ENCODE results near the gene PDS5A. TPM values are rescaled to one million over a fixed set of nuclear protein-coding genes. Genes with fewer than 3 reads are reported as not detected.
"Not testable (repeated sequence)": the region's sequence is repeated elsewhere in the genome, so short reads cannot be mapped to it uniquely, and the experiment has no call there.

The PDS5A gene
- total RNA-seq, 1 donor from 2014 or later = 31.5 TPM

GRCh38 chr4:39838431-39838830 is 139.3 kb downstream of the PDS5A start:
- ATAC-seq; DNase-seq (ENCODE audit: low spot score): not testable (repeated sequence)

DNA sequence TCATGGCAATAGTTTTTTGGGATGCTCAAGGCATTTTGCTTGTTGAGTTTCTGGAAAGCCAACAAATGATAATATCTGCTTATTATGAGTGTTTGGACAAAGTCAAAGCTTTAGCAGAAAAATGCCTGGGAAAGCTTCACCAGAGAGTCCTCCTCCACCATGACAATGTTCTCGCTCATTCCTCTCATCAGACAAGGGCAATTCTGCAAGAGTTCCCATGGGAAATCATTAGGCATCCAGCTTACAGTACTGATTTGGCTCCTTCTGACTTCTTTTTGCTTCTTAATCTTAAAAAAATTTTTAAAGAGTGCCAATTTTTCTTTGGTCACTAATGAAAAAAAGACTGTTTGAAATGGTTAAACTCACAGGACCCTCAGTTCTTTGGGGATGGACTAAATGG is 143.4 kb downstream of the PDS5A start:
- ATAC-seq (no peak), DNase-seq (ENCODE audit: low spot score) (no peak)

GRCh38 chr4:39825741-39826231 is 151.9 kb downstream of the PDS5A start:
- DNase-seq (ENCODE audit: low spot score) (peak; percentile 7), ATAC-seq (peak; percentile 52)

GRCh38 chr4:39825090-39825489 is 152.6 kb downstream of the PDS5A start:
- ATAC-seq (peak; percentile 68), DNase-seq (ENCODE audit: low spot score) (no peak)

DNA sequence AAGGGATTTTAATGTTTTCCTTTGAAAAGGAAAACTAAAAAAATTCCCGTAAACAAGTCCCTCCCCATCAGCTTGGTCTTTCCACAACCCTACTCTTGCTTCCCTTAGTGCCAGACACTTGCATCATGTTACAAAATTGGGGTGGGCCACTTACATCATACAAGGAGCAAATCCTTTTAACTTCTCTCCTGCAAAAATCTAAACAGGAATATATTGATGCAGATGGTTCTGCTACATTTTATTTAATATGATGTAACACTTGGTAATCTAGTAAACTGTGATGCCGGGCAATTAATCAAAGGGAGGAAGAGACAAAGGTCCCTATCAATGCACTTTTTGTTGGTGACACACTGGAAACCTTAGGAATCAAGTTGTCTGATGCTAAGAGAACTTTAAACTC is 154.5 kb downstream of the PDS5A start:
- DNase-seq (ENCODE audit: low spot score) (no peak), ATAC-seq (no peak)

GRCh38 chr4:39822662-39823061 is 155.0 kb downstream of the PDS5A start:
- no peak for DNase-seq (ENCODE audit: low spot score)
- no peak for ATAC-seq

DNA sequence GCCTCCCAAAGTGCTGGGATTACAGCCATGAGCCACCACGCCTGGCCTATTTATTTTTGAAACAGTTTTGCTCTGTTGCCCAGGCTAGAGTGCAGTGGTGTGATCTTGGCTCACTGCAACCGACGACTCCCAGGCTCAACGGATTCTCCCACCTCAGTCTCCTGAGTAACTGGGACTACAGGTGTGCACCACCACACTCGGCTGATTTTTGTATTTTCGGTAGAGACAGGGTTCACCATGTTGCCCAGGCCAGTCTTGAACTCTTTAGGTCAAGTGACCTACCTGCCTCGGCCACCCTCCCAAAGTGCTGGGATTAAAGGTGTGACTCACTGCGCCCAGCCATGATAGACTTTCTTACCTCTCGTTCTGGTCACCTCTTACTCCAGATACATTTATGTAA is 155.8 kb downstream of the PDS5A start:
- DNase-seq (ENCODE audit: low spot score) = no peak
- no peak for ATAC-seq

DNA sequence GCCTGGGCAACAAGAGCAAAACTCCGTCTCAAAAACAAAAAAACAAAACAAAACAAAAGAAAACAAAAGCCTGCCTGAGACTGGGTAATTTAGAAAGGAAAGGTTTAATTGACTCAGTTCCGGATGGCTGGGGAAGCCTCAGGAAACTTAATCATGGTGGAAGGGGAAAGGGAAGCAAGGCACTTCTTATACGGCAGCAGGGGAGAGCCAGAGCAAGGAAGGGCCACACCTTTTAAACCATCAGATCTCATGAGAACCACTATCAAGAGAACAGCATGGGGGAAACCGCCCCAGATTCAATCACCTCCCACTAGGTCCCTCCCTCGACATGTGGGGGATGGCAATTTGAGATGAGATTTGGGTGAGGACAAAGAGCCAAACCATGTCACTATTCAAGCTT is 157.5 kb downstream of the PDS5A start:
- no peak for ATAC-seq
- DNase-seq (ENCODE audit: low spot score) = no peak

GRCh38 chr4:39818646-39819045 is 159.1 kb downstream of the PDS5A start:
- ATAC-seq = no peak
- DNase-seq (ENCODE audit: low spot score) = no peak

DNA sequence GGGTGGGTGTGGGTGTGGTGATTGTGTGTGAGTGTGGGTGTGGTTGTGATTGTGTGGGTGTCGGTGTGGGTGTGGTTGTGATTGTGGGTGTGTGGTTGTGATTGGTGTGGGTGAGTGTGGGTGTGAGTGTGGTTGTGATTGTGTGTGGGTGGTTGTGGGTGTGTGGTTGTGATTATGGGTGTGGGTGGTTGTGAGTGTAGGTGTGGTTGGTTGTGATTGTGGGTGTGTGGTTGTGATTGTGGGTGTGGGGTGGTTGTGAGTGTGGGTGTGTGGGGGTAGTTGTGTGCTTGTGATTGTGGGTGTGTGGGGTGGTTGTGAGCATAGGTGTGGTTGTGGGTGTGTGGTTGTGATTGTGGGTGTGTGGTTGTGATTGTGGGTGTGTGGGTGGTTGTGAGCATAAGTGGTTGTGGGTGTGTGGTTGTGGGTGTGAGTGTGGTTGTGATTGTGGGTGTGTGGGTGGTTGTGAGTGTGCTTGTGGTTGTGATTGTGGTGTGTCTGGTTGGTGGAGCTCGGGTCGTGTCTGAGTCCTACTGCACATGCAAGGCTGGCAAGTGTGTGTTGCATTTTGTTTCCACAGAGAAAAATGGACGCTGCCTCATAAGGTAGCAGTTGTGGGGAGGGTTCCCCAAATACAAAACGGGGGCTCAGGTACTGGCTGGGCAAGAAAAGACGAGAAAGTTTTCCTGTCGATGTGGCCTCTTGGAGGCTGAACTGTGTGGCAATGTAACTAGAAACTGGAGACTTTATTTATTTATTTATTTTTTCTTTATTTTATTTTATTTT is 163.1 kb downstream of the PDS5A start:
- DNase-seq (ENCODE audit: low spot score) (no peak), ATAC-seq (no peak)

- DNase-seq (ENCODE audit: low spot score); ATAC-seq: not testable (repeated sequence)
Measured at GRCh38 chr4:39813761-39814160, 163.9 kb downstream of the PDS5A start.

- not testable (repeated sequence) for ATAC-seq; DNase-seq (ENCODE audit: low spot score)
Measured at GRCh38 chr4:39813033-39813432, 164.7 kb downstream of the PDS5A start.

DNA sequence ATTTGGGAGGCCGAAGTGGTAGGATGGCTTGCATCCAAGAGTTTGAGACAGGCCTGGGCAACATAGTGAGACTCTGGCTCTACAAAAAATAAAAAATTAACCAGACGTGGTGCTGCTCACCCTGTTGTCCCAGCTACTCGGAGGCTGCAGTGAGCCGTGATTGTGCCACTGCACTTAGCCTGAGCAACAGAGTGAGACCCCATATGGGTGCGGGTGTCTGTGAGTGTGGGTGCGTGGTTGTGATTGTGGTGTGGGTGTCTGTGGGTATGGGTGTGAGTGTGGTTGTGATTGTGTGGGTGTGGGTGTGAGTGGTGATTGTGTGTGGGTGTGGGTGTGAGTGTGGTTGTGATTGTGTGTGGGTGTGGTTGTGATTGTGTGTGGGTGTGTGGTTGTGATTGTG is 165.2 kb downstream of the PDS5A start:
- no peak for DNase-seq (ENCODE audit: low spot score)
- ATAC-seq = no peak

- DNase-seq (ENCODE audit: low spot score) = no peak
- peak; percentile 63 for ATAC-seq
Measured at GRCh38 chr4:39808231-39808749, 169.4 kb downstream of the PDS5A start.

GRCh38 chr4:39802005-39802404 is 175.7 kb downstream of the PDS5A start:
- ATAC-seq (no peak), DNase-seq (ENCODE audit: low spot score) (no peak)

DNA sequence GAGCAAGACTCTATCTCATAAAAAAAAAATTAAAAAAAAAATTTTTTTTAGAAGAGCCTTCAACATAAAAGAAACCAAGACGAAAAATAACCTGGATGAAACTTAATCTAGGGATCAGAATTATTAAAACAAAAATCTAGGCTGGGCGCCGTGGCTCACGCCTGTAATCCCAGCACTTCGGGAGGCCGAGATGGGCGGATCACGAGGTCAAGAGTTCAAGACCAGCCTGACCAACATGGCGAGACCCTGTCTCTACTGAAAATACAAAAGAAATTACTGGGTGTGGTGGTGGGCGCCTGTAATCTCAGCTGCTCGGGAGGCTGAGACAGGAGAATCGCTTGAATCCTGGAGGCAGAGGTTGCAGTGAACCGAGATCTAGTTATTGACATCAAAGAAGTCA is 184.7 kb downstream of the PDS5A start:
- not testable (repeated sequence) for ATAC-seq; DNase-seq (ENCODE audit: low spot score)

DNA sequence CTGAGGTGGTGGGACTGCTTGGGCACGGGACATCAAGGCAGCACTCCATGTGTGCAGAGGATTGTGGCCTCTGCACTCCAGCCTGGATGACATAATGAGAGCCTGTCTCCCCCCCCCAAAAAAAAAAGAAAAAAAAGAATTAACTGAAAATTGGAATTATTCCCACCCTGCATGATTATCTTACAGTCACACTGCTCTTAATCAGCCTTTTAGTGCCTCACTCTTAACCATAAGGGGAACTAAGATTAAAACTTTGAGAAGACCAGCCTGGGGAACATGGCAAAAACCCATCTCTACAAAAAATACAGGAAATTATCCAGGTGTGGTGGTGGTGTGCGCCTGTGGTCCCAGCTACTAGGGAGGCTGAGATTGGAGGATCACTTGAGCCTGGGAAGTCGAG is 185.2 kb downstream of the PDS5A start:
- no peak for ATAC-seq
- DNase-seq (ENCODE audit: low spot score) = no peak

- ATAC-seq (no peak), DNase-seq (ENCODE audit: low spot score) (no peak)
Measured at GRCh38 chr4:39792128-39792527, 185.6 kb downstream of the PDS5A start.

GRCh38 chr4:39786838-39787237 is 190.9 kb downstream of the PDS5A start:
- DNase-seq (ENCODE audit: low spot score) (no peak), ATAC-seq (peak; percentile 28)

GRCh38 chr4:39785083-39785482 is 192.6 kb downstream of the PDS5A start:
- DNase-seq (ENCODE audit: low spot score) (no peak), ATAC-seq (no peak)

GRCh38 chr4:39781988-39782387 is 195.7 kb downstream of the PDS5A start:
- not testable (repeated sequence) for ATAC-seq; DNase-seq (ENCODE audit: low spot score)

Data from left lobe of liver (tissue), 2 donors.